ENCODE measurements around the gene TBC1D4. TPM values are rescaled to one million over a fixed set of nuclear protein-coding genes. Genes with fewer than 3 reads are reported as not detected.
"Not testable (repeated sequence)": the region's sequence is repeated elsewhere in the genome, so short reads cannot be mapped to it uniquely, and the experiment has no call there.

Gene TBC1D4
- total RNA-seq, 1 donor from 2014 or later = 26.1 TPM

DNA sequence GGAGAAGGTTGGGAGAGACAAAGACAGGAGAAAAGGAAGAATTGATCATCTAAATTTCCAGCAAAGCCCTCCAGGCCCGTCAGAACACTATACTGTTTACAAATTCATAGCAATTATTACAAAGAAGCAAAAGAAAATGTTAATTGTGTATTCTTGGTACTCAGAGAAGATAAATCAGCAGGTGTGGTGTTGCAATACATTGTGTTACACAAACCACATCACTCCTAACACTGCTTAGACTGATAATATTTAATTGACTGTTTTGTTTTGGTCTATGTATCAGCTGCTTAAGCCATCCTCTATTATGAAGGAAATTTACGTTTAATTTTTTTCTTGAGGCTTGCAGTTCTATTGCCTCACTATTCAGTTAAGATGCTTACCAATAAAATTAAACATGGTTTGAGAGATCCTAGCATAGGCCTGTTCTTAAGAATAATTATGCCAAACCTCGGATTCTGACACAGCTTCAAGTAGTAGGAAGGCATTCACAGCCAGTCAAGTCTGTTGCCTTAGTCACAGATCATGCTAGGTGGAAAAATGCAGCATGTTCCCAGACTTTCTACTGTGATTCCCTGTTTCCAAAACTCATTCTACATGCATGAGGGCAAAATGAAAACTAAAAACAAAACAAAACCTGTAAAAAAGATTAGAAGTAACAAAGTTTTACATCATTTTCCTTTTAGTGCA, 129.2 kb downstream of the TBC1D4 start:
- no peak for ATAC-seq
- Histone ChIP-seq H3K27me3 (no peaks in the 10 kb centered on the region), H3K4me1 (no peaks in the 10 kb centered on the region), H3K9me3 (no peaks in the 10 kb centered on the region), H3K4me3 (no peak overlapping the region), H3K27ac (no peak overlapping the region), H3K36me3 (peaks cover 8% of the 10 kb centered on the region)
- DNase-seq = no peak
- intact Hi-C loops (cut with DNase I) = no loop called here
- TF ChIP-seq, protein P1, sequence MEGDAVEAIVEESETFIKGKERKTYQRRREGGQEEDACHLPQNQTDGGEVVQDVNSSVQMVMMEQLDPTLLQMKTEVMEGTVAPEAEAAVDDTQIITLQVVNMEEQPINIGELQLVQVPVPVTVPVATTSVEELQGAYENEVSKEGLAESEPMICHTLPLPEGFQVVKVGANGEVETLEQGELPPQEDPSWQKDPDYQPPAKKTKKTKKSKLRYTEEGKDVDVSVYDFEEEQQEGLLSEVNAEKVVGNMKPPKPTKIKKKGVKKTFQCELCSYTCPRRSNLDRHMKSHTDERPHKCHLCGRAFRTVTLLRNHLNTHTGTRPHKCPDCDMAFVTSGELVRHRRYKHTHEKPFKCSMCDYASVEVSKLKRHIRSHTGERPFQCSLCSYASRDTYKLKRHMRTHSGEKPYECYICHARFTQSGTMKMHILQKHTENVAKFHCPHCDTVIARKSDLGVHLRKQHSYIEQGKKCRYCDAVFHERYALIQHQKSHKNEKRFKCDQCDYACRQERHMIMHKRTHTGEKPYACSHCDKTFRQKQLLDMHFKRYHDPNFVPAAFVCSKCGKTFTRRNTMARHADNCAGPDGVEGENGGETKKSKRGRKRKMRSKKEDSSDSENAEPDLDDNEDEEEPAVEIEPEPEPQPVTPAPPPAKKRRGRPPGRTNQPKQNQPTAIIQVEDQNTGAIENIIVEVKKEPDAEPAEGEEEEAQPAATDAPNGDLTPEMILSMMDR (IDR thresholded peaks at IDR 0.05) = no peak

DNA sequence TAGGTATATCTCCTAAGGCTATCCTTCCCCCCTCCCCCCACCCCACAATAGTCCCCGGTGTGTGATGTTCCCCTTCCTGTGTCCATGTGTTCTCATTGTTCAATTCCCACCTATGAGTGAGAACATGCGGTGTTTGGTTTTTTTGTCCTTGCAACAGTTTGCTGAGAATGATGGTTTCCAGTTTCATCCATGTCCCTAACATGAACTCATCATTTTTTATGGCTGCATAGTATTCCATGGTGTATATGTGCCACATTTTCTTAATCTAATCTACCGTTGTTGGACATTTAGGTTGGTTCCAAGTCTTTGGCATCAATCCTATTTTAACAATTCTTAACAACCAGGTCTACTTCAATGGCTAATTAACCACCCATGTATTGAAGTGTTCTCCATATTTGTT, 130.4 kb downstream of the TBC1D4 start:
- H3K27ac ChIP-seq; H3K27me3 ChIP-seq; H3K36me3 ChIP-seq; H3K9me3 ChIP-seq; H3K4me1 ChIP-seq; ATAC-seq; DNase-seq; H3K4me3 ChIP-seq; intact Hi-C loops (cut with DNase I): not testable (repeated sequence)

DNA sequence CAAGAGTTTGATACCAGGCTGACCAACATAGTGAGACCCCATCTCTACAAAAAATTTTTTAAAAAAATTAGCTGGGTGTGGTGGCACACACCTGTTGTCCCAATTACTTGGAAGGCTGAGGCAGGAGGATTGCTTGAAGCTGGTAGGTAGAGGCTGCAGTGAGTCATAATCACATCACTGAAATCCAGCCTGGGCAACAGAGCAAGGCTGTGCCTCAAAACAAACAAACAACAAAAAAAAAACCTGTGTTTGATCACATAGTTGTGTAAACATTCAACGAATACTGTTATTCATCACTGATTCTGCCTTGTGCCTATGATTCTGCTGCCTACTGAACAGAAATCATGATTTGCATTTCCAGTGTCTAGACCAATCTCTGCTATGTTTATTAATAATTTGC, 134.0 kb downstream of the TBC1D4 start:
- TF ChIP-seq, protein P1 (IDR thresholded peaks at IDR 0.05) = no peak
- no peak for DNase-seq
- Histone ChIP-seq H3K36me3 (no peaks in the 10 kb centered on the region), H3K27me3 (no peaks in the 10 kb centered on the region), H3K27ac (no peak overlapping the region), H3K4me1 (no peaks in the 10 kb centered on the region), H3K9me3 (no peaks in the 10 kb centered on the region), H3K4me3 (no peak overlapping the region)
- intact Hi-C loops (cut with DNase I) = no loop called here
- no peak for ATAC-seq

DNA sequence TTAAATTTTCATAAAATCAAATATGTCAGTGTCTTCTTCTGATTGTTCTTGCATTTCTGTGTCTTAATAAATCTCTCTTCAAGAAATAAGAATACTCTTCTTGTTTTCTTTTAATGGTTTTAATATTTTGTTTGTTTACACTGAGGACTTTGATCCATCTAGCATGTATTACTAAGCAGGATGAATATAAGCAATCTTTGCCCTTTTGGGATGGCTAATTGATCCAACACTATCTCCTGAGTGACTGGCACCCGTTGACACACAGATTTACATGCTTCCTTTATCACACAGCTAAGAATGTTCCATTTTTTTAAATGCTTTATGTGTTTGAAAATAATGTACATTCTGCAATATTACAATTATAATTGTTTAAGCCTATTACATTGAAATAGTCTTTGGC, 134.5 kb downstream of the TBC1D4 start:
- ATAC-seq (no peak), DNase-seq (no peak)
- H3K27ac ChIP-seq = no peak overlapping the region
- no peaks in the 10 kb centered on the region for H3K27me3 ChIP-seq
- no peaks in the 10 kb centered on the region for H3K4me1 ChIP-seq
- intact Hi-C loops (cut with DNase I) = no loop called here
- no peaks in the 10 kb centered on the region for H3K9me3 ChIP-seq
- H3K4me3 ChIP-seq = no peak overlapping the region
- TF ChIP-seq, protein P1 (IDR thresholded peaks at IDR 0.05) = no peak
- no peaks in the 10 kb centered on the region for H3K36me3 ChIP-seq

DNA sequence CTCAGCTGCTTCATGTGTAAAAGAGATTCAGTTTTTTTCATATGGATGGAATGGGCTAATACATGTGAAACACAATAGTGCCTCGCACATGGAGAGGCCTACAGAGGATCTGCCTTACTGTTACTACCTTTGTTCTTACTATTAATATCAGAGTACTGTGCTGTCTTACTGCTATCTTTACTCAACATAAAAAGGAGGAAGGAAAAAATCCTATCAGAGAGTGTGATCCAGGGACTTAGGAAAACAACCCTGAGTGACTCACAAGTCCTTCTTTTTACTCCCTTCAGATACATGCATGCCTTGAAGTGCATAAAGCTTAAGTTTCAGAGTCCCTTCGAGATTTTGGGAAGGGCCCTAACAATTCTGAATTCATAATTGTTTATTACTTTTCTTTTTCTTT, 136.8 kb downstream of the TBC1D4 start:
- Histone ChIP-seq H3K27ac (no peak overlapping the region), H3K36me3 (no peaks in the 10 kb centered on the region), H3K4me1 (no peaks in the 10 kb centered on the region), H3K9me3 (no peaks in the 10 kb centered on the region), H3K4me3 (no peak overlapping the region), H3K27me3 (no peaks in the 10 kb centered on the region)
- DNase-seq (no peak), ATAC-seq (no peak)
- intact Hi-C loops (cut with DNase I) = no loop called here
- TF ChIP-seq, protein P1 (IDR thresholded peaks at IDR 0.05) = no peak

DNA sequence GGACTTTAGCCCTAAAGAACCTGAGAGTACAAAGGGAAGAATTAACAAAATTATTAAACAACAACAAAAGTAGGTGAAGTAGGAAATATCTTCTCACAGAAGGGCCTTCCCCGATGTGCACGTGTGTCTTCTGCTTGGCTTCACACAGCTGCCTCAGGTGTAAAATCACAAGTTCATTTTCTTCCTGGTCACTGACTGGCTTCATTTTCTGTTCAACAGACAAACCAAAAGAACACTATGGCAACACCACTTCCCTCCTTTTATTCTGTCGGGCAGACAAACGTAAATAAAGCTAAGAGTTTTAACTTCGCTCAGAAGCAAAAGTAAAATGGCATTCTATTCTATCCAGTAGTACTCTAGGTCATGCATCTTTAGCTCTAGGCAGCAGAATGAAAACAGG, 140.9 kb downstream of the TBC1D4 start:
- intact Hi-C loops (cut with DNase I) = no loop called here

More for the DNA sequence above, 140.9 kb downstream of the TBC1D4 start:
- no peak for ATAC-seq
- Histone ChIP-seq H3K9me3 (no peaks in the 10 kb centered on the region), H3K4me3 (no peak overlapping the region), H3K27me3 (no peaks in the 10 kb centered on the region), H3K4me1 (no peaks in the 10 kb centered on the region), H3K36me3 (peaks cover 5% of the 10 kb centered on the region), H3K27ac (no peak overlapping the region)
- no peak for DNase-seq
- TF ChIP-seq, protein P1 (IDR thresholded peaks at IDR 0.05) = no peak
